Fibroblast of skin of left quadriceps (primary cell): ENCODE data around the gene SEPTIN5.

ENCODE experiments used
- DNase-seq, 2 experiments: peaks; one replicate each; pipeline ENCODE4 v3.0.0-alpha.2; 2013; ENCODE audit warnings: low read depth in 2 of 2

The SEPTIN5 gene

DNA sequence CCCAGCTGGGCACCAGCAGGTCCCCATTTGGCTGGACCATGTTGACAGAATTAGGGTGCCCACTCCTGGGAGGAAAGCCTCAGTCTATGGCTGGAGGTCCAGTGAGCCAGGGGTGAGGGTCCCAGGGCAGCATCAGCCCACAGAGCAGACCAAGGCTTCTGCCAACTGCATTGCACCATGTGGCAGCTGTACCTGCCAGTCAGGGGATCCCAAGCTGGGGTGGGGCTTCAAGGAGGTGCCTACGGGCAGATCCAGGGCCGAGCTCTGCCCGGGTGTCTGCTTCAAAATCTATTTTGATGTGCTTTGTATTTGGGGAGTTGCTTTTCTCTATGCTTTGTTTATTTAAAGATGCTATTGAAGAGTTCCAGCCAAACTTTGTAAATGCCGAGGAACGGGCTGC, 19.5 kb downstream of the SEPTIN5 start:
- no peak for DNase-seq

DNA sequence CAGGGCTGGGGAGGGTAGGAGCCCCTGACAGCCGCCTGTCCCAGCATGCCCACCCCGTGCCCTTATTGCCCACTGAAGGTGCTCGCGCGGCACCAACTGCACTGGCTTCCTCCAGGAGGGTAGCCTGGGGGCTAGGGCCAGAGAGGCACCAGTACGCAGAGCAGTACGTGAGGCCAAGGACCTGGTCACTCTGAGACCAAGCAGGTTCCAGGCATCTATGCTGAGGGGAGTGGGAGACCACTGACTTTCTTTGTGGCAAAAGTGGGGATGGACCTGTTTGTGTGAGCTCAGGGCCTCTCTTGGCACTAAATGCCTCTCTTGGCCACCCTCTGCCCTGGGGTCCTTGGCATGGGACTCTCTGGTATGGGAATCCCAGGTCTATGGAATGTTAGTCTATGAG, 19.9 kb downstream of the SEPTIN5 start:
- no peak for DNase-seq

DNA sequence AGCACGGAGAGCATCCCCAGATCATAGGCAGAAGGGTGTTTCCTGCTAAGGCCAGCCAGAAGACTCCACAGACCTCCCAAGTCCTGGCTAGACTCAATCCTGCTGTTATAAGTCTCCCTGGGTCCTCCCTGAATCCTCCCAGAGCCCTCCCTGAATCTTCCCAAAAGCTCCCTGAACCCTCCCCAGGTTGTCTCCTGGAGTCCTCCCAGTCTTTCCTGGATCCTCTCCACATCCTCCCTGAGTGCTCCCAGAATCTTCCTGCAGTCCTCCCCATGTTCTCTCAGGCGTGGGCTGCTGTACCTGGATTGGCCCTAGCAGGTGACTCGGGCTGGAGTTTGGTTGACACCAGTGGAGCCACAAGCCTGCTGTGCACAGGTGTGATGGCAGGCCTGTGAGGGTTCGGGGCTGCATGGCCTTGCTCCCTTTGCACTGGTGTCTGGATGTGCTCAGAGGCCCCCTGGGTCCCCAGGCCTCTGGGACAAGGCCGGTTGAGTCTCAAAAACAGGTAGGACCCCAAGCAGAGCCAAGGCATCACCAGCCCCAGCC, 20.6 kb downstream of the SEPTIN5 start:
- DNase-seq: no peak

DNA sequence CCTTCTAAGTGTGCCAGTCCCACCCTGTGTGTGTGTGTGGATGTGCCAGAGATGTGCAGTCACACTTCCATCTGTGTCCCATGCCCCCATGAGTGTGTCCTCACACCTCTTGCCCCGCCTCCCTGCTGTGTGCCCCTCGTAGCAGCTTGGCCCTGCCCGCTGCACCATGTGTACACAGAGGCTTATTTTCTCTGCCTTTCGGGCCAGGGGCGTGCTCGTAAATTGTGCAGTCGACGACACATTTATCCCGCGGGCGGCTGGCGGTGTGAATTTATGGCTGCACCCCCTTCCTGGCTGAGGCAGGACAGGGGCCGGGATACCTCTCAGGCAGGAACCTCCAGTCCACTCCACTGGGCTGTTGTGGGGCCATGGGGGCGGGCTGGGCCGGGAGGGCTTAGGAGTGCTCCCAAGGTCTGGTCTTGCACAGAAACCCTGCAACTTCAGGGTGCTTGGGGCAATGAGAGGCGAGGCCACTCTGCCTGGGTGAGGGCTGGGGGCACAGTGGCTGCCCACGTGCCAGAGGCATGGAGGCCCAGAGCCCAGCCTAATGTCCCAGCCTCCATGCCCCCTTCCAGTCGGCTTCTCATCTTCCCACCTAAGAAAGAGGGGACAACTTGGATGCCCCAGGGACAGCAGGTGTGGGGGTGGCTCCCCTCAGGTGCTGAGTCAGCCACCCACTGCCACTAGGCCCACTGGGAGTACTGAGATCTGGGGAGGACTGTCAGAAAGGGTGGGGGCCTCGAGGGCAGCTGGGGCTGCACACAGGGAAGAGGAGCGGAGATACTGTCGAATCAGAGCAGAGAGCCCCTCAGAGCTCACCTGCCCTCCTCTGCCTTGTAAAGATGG, 21.6 kb downstream of the SEPTIN5 start:
- no peak for DNase-seq

DNA sequence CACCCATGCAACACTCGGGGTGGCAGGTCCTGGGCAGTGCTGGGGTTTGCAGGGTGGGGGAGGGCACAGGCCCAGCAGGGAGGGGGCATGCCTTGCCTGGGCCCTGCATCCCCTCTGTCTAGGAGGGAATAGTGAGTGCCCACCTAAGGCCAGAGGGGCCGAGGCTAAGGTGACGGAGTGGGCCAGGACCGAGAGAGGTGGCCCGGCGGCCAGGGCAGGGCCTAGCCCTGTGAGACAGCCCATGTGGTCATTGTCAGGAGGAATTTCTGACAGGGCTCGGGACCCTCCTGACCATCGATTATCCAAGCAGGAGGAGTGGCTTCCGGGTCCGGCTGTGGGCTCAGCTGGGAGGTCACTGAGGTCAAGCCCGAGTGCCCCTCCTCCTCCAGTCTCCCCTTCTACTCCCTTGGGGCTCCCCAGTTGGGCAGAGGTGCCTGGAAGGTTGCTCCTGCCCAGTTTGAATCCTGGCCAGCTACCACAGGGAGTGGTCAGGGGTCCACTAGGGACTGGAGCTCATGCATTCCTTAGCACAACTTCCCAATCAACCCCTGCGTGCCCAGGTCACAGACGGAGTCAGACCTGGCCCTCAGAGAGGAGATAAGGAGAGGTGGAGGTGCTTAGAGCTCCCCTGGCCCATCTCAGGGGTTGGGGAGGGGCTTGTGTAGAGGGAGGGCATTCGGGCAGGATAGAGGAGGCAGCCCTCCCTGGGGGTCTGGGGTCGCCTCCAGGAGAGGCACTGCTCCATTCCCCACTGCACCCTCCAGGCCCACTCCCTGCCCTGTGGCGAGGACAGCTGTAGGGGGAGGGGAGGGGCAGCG, 23.8 kb downstream of the SEPTIN5 start:
- no peak for DNase-seq

DNA sequence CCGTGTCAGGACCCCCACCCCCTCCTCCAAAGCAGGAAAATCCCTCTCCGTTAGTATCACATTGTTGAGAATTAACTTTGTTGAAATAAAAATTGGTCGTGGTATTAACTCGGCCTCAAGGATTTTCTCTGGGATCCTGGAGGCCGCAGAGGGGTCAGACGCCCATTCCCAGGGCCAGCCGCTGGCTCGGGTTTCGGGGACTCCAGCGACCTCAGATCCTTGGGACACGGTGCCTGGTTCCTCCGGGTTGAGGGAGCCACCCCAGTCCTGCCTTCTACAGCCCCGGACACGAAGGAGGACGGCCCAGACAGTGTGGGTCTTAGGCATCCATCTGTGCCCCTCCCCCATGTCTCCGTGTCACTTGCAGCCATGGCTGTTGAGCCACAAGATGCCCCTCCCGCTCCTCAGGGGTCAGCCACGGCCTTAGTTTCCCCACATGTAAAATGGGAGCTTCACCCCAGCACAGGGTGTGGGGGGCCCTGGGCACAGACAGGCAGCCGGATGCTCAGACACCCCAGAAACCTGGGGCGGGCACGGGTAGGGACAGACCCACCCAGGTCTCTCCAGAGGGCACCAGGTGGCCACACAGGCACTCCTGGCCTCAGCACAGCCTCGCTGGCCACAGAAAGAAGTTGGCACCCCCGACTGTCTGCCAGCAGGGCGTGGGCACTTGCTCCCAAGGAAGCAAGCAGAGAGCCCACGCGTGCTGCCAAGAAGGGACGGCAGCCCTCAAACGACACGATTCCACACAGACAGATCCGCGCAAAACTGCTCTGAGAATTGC, 24.6 kb downstream of the SEPTIN5 start:
- DNase-seq: no peak

DNA sequence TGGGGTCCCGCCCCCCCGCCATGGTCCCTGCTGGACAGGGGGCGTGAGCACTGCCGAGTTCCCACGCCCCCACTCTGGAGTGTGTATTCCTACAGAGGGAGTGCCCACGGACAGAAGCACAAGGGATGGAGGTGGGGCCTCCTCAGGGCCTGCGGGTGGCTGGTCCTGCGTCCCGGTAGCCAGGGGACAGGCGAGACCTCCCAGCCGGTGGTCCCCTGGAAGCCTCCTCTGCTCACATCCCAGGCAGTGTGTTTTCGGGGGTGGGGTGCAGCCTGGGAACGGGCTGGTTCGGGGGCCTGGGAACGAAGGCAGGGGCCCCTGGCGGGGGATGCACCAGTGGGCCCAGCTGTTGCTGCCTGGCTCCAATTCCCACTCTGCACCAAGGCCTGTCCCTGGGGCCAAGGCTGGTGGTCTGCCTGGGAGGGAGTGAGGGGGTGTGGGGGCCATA, 25.2 kb downstream of the SEPTIN5 start:
- no peak for DNase-seq

DNA sequence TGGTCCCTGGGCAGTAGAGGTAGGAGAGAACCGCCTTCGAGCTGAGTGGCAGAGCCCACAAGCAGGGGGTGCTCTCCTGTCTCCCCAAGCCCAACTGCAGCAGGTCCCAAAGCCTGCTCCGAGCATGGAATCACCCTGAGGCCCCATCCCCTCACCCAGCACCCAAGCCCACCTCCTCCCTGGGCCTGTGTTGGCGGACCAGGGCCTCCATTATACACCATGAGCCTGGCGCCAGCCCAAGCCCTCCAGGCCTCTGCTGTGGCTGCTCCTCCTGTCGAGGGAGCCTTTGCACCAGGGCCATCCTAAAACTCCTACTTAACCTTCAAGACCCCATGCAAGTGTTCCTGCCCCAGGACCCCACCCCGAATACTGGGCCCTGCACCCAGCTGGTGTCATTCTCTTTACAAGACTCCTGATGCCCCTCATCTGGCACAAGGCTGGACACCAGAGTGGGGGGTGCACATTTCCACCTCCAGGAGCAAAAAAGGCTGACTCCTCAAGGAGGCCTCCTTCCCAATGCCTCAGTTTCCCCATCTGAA, 25.7 kb downstream of the SEPTIN5 start:
- DNase-seq: no peak

DNA sequence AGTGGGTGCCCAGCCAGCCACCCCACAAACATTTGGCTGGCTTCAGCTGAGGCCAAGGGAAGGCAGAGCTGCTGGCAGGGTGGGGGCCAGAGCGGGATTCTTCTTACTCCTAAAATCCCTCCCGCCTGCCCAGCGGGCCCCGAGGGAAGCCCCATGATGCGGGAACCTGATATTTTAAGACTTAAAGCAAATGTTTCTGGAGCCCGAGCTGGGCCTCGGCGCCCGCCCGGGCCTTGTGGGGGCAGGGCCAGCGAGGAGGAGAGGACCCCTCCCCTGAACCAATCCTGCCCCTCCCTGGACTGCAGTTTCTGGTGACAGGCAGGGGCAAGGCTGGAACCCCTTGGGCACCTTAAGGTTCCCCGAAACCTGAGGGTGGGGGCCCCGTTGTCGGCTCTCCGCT, 26.3 kb downstream of the SEPTIN5 start:
- no peak for DNase-seq

DNA sequence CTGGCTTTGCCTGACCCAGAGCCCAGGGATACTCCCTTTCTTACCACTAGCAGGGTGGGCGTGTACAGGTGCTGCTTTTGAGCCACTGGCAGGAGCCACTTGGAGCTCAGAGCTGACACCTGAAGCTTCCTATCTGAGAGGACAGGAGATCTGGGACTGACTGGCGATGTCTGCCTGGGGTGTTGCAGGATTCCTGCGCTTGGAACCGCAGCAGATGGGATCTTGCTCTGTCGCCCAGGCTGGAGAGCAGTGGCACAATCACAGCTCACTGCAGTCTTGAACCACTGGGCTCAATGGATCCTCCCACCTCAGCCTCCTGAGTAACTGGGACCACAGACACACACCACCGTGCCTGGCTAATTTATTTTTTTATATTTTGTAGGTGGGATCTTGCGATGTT, 26.8 kb downstream of the SEPTIN5 start:
- DNase-seq: no peak

DNA sequence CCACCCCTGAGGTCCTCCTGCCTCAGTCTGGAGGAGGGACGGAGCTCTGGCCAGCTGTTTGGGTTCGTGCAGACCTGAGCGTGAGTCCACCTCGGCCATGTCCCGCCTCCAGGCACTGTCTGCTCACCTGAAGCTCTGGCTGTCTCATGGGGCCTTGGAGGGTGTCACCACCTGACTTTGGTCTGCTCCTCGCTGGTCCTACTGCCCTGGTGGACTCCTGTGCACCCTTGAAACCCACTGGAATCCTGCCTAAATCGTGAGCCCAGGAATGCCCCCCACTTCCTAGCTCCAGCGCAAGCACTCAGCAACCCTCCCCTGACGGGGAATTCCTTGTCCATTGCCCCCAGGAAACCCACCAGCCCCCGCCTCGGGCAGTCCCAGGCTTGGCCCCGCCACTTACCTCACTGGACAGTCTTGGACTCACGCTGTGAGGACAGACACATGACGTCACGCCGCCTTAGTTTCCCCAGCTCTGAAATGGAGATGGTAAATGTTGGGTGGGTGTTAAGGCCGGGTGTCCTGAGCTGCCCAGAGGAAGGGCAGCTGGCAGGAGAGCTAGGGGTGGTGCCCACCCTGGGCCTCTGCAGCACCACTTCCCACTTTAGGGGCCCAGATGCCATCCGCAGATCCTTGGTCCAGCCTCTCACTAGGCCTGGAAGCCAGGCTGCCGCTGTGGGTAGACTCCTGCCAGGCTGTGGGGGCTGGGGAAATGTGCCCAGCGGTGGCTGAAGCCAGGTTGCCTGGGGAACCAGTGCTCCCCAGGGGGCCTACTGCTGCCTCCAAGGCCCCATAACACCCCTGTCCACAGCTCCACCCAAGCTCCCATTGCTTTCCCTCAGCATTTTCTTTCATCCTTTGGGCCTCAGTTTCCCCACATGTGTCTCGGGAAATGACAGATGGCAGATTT, 28.1 kb downstream of the SEPTIN5 start:
- no peak for DNase-seq

DNA sequence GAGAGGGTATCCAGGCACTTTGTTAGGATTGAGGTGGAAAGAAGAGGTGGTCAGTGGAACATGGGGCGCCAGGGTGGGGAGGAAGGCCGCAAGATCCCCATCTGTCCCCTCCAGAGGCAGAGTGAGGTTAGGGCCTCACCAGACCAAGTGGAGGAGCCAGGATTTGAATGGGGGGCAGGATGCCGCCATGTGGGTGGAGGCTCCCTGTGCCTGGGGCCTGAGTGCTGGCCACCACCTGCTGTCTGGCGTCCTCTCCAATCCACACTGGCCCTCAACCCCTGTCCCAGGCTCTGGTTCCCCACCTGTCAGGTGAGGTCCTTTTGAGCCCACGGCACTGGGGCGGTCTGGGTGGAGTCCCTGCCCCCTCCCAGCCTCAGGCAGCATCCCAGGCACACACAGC, 28.8 kb downstream of the SEPTIN5 start:
- DNase-seq: no peak

DNA sequence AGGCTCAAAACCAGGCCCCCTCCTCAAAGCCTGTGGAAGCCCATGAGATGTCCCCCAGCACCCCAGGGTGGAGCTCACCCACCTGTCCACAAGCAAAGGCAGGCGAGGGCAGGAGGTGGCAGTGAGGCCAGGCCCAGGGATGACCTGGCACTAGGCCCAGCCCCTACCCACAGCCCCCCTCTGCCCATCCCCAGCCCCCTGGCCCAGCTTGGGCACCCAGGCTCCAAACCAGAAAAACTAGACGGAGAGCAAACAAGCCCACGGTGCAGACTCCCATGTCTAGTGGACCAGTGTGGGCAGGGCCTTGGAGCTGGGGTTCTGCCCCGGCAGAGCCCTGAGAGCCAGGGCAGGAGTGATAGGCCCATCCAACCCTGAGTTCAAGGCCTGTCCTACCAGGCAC, 29.3 kb downstream of the SEPTIN5 start:
- DNase-seq: no peak

DNA sequence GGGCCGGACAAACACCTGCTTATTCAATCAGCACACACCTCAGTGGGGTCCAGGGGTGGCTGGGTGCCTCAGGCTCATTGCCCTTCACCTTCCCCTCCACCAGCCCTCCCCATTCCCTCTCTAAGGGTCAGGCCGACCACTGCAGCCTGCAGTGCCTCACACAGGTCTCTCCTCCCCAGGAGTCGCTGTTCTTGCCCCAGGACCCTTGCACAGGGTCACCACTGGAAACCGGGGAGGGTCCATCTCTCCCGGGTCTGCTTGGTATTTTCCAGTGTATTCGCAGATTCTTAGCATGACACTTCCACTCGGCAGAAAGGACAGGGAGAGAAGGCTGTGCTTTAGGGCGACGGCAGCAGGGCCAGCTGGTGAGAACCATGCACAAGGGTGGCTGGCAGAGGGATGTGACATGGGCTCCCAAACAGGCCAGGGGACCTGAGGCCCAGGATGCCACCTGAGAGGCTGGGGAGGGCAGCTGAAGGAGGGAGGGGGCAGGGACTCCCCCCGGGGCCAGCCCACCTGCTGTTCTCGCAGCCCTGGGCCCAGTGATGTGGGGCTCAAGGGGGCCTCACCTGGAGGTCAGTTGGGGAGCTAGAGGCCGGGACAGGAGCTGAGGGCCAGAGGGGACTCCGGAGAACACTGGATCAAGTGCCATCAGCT, 30.2 kb downstream of the SEPTIN5 start:
- DNase-seq: no peak

DNA sequence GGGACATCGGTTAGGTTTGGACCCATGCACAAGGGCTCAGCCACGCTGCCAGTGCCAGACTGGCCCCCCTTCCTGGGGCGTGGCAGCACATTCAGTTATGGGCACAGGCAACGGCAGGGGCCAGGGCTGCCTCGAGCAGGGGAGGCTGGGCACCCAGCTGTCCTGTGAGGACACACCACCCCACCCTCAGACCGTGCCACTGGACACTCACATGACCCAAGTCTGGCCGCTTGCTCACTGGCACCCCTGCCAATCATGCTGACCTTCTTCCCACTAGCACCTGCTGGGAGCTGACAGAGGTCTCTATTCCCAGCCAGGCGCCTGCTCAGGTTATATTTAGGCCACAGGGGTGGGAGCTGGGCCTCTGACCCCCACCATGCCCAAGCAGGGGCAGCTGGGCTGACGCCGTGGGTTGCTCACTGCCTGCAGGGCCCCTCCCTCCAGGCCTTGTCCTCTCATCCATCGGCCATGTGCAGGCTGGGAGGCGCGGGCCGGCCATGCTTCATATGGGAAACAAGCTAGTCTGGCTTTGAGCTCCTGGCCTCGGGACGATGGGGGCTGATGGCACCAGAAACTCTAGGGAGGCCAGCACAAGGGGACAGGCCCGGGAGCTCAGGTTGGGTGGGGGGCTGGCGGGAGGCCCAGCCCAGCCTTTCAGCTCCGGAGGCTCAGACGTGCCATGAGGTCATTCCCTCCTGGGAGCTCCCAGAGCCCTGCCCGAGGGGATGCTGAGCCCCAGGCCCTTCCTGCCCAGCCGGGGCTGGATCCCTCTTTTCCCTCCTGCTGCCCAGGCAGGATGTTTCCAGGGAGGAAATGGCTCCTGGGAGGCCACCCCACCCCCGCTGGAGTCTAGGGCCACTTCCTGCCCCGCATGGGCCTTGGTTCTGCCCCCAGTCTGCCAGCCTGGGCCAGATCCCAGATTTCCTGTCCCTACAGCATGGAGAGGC, 31.1 kb downstream of the SEPTIN5 start:
- no peak for DNase-seq

DNA sequence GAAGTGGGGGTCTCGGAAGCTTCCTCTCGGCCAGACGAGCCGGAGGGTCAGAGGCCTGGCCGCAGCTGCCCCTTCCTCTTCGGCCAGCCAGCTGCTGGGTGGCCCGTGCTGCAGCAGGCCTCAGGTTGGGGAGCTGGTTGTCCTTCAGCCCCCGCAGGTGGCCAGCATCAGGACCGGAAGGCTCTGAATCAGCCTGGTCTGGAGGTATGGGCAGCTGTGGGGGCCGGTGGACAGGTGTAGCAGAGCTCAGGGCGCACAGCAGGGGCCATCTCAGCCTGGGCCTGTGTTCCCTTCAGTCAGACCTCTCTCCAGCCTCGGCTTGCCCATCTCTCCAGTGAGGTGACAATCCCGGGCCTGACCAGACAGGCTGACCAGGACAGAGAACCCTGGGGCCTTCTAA, 32.4 kb downstream of the SEPTIN5 start:
- DNase-seq: no peak

DNA sequence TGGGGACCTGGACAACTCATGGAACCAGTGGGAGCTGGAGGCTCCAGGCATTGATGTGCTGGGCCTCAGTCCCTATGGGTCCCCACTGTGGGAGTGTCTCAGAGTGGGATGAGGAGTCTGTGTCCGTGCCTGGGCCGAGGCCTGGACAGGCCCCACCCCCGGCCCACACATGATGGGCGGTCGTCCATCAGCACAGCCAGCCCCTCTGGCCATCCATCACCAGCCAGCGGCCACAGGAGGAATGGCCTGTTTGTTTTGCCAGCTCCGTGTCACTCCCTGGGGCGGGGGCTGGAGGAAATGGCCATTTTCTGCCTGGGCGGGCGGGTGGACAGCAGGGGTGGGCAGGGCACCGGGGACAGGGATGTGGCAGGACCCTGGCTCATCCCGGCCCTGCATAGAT, 33.2 kb downstream of the SEPTIN5 start:
- DNase-seq: no peak

DNA sequence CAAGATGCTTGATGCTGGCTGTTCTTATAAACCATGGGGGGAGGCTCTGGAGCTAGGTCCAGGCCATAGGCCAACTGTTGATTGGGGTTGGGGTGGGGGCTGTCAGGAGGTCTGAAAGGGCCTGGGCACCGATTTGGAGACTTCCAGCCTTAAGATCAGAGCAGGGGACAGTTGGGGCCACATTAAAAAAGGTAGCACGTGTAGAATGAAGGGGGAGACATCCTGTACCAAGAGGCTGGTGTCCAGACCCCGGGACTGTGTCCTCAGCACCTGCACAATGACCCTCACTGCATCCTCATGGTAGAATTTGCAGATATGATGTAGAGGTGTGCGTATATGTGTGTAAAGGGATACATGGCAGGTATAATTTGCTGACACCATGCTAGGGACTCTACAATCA, 33.8 kb downstream of the SEPTIN5 start:
- no peak for DNase-seq
